H1 (cell line): ENCODE results near the gene CTTNBP2NL. TPM values are rescaled to one million over a fixed set of nuclear protein-coding genes. Genes with fewer than 3 reads are reported as not detected.
A peak's percentile ranks its signal among the peaks of the same experiment; 100 is the strongest.

ENCODE experiments used
- CTCF ChIA-PET: fragments of 300-600 bp; sonication (Branson Sonifier 250); formaldehyde crosslinking; loops from one replicate; lab custom pipeline; 2021; ENCODE audit not compliant: partially characterized antibody; lab: Charles Lee
- POLR2A ChIA-PET: fragments of 300-600 bp; sonication (Branson Sonifier 250); formaldehyde crosslinking; loops from one replicate; lab custom pipeline; 2021; ENCODE audit warnings: inconsistent platforms; ENCODE audit not compliant: partially characterized antibody; lab: Charles Lee
- DNase-seq, 2 experiments: peaks; one replicate each; pipeline versions ENCODE4 v3.0.0 to v3.0.0-alpha.2; 2010 to 2022; ENCODE audit warnings: low spot score in 2 of 2, low read depth in 1 of 2, mixed read lengths in 1 of 2
- FAIRE-seq: peaks from 2 replicates; lab custom pipeline; 2011; peaks lifted over from hg19 to GRCh38; lab: Jason Lieb, UNC
- H2AFZ ChIP-seq: 2 replicates; pipeline ENCODE4 v1.8.1; 2012; ENCODE audit warnings: low read length, inconsistent platforms
- H2AK5ac ChIP-seq: 2 replicates; pipeline ENCODE4 v1.6.1; 2013; ENCODE audit warnings: low read depth, low read length
- H2BK120ac ChIP-seq: replicated peaks from 2 replicates; pipeline ENCODE3; 2013; ENCODE audit warnings: low read depth, low read length, inconsistent platforms
- H2BK12ac ChIP-seq: 2 replicates; pipeline ENCODE4 v1.6.1; 2013; ENCODE audit warnings: low read depth, low read length
- H2BK15ac ChIP-seq: 2 replicates; pipeline ENCODE4 v1.6.1; 2013; ENCODE audit warnings: low read length
- H2BK20ac ChIP-seq: 2 replicates; pipeline ENCODE4 v1.6.1; 2013; ENCODE audit warnings: low read length
- H2BK5ac ChIP-seq: 2 replicates; pipeline ENCODE4 v1.6.1; 2013; ENCODE audit warnings: low read depth, low read length
- H3K14ac ChIP-seq: 2 replicates; pipeline ENCODE4 v1.6.1; 2013; ENCODE audit warnings: inconsistent platforms; ENCODE audit not compliant: insufficient read length
- H3K18ac ChIP-seq: 2 replicates; pipeline ENCODE4 v1.6.1; 2013; ENCODE audit warnings: low read length; ENCODE audit errors: extremely low read depth
- H3K23ac ChIP-seq: 2 replicates; pipeline ENCODE4 v1.6.1; 2013; ENCODE audit warnings: inconsistent platforms; ENCODE audit not compliant: insufficient read length
- H3K23me2 ChIP-seq: 2 replicates; pipeline ENCODE4 v1.6.1; 2013; ENCODE audit warnings: low read depth, low read length
- H3K27ac ChIP-seq: 2 replicates; pipeline ENCODE4 v1.6.1; 2011; ENCODE audit warnings: low read depth, low read length, inconsistent platforms
- H3K27me3 ChIP-seq, 4 experiments: replicated peaks in 1 of 4; 1 replicate in 1 of 4; 2 replicates in 3 of 4; pipeline versions ENCODE4 v1.6.1 to v1.8.1; 2011 to 2013; ENCODE audit warnings: low read length in 3 of 4, mild to moderate bottlenecking in 3 of 4, inconsistent platforms in 2 of 4, mixed read lengths in 2 of 4, moderate library complexity in 1 of 4; ENCODE audit not compliant: control insufficient read depth in 3 of 4, insufficient read depth in 3 of 4; ENCODE audit errors: extremely low read depth in 1 of 4
- H3K36me3 ChIP-seq, 4 experiments: 2 replicates each; pipeline versions ENCODE4 v1.6.1 to v1.8.1; 2011 to 2013; ENCODE audit warnings: mild to moderate bottlenecking in 4 of 4, low read length in 3 of 4, moderate library complexity in 2 of 4, control low read depth in 1 of 4, inconsistent platforms in 1 of 4; ENCODE audit not compliant: insufficient read depth in 4 of 4, control insufficient read depth in 2 of 4
- H3K4ac ChIP-seq: replicated peaks from 2 replicates; pipeline ENCODE3; 2013; ENCODE audit warnings: low read length, low read depth, mixed read lengths, inconsistent platforms; ENCODE audit not compliant: insufficient read length
- H3K4me1 ChIP-seq, 4 experiments: replicated peaks in 1 of 4; 1 replicate in 1 of 4; 2 replicates in 3 of 4; pipeline versions ENCODE4 v1.6.1 to v1.8.1; 2011 to 2013; ENCODE audit warnings: low read length in 3 of 4, inconsistent platforms in 2 of 4, mixed read lengths in 1 of 4; ENCODE audit not compliant: insufficient read depth in 4 of 4, control insufficient read depth in 3 of 4
- H3K4me2 ChIP-seq, 2 experiments: 2 replicates each; pipeline versions ENCODE4 v1.6.1 to v1.8.1; 2011 to 2013; ENCODE audit warnings: low read depth in 2 of 2, low read length in 2 of 2, control low read depth in 1 of 2, inconsistent platforms in 1 of 2, mild to moderate bottlenecking in 1 of 2; ENCODE audit not compliant: insufficient read depth in 1 of 2
- H3K4me3 ChIP-seq, 4 experiments: fragments of 200-600, 300-600 bp in 1 of 4; sonication (generic), shearing (Covaris generic), sonication (Bioruptor Twin) in 1 of 4; 2 replicates each; pipeline versions ENCODE4 v1.5.1 to v1.8.1; 2011 to 2016; ENCODE audit warnings: low read length in 4 of 4, low read depth in 3 of 4, control low read depth in 2 of 4, inconsistent platforms in 2 of 4, mild to moderate bottlenecking in 2 of 4, mixed read lengths in 1 of 4, moderate library complexity in 1 of 4; ENCODE audit not compliant: insufficient read depth in 2 of 4; ENCODE audit errors: extremely low read depth in 1 of 4
- H3K56ac ChIP-seq: replicated peaks from 2 replicates; pipeline ENCODE3; 2013; ENCODE audit warnings: low read depth, mild to moderate bottlenecking, mixed read lengths, low read length, inconsistent platforms; ENCODE audit not compliant: insufficient read length
- H3K79me1 ChIP-seq: 2 replicates; pipeline ENCODE4 v1.6.1; 2013; ENCODE audit warnings: low read depth, low read length, control low read depth
- H3K79me2 ChIP-seq, 2 experiments: 2 replicates each; pipeline versions ENCODE4 v1.6.1 to v1.8.1; 2012 to 2013; ENCODE audit warnings: low read length in 2 of 2, mild to moderate bottlenecking in 2 of 2, inconsistent platforms in 1 of 2; ENCODE audit not compliant: insufficient read depth in 2 of 2, control insufficient read depth in 1 of 2
- H3K9ac ChIP-seq, 4 experiments: replicated peaks in 1 of 4; 1 replicate in 1 of 4; 2 replicates in 3 of 4; pipeline versions ENCODE4 v1.6.1 to v1.8.1; 2011 to 2013; ENCODE audit warnings: low read depth in 3 of 4, low read length in 3 of 4, control low read depth in 2 of 4, mild to moderate bottlenecking in 2 of 4, moderate library complexity in 2 of 4, inconsistent platforms in 1 of 4; ENCODE audit errors: extremely low read depth in 1 of 4
- H3K9me3 ChIP-seq, 2 experiments: 2 replicates each; pipeline versions ENCODE4 v1.6.1 to v1.8.1; 2012 to 2013; ENCODE audit warnings: mild to moderate bottlenecking in 2 of 2, moderate library complexity in 2 of 2, control low read depth in 1 of 2, inconsistent platforms in 1 of 2, low read depth in 1 of 2, low read length in 1 of 2, mixed read lengths in 1 of 2; ENCODE audit not compliant: insufficient read depth in 2 of 2
- H4K20me1 ChIP-seq, 2 experiments: replicated peaks in 1 of 2; 2 replicates each; pipeline versions ENCODE3 to v1.8.1; 2011 to 2013; ENCODE audit warnings: inconsistent platforms in 2 of 2, low read length in 2 of 2, mild to moderate bottlenecking in 1 of 2; ENCODE audit not compliant: insufficient read depth in 2 of 2, control insufficient read depth in 1 of 2
- H4K5ac ChIP-seq: 2 replicates; pipeline ENCODE4 v1.6.1; 2013; ENCODE audit warnings: low read length, low read depth, mixed read lengths, inconsistent platforms; ENCODE audit not compliant: insufficient read length
- H4K8ac ChIP-seq: 2 replicates; pipeline ENCODE4 v1.8.0; 2013; ENCODE audit warnings: mild to moderate bottlenecking, moderate library complexity, low read length, inconsistent platforms; ENCODE audit not compliant: insufficient read depth; ENCODE audit errors: extremely low read depth
- H4K91ac ChIP-seq: replicated peaks from 2 replicates; pipeline ENCODE3; 2013; ENCODE audit warnings: low read length, mixed read lengths, inconsistent platforms; ENCODE audit not compliant: insufficient read length
- HDAC2 ChIP-seq, 2 experiments: fragments of 300-600 bp in 1 of 2; sonication (generic) in 1 of 2; IDR thresholded peaks; 2 replicates each; pipeline ENCODE4 v1.6.1; 2011 to 2012; ENCODE audit warnings: low read depth in 2 of 2, low read length in 2 of 2, mild to moderate bottlenecking in 2 of 2, moderate library complexity in 2 of 2, borderline replicate concordance in 1 of 2, inconsistent platforms in 1 of 2
- SP2 ChIP-seq: IDR thresholded peaks from 2 replicates; pipeline ENCODE4 v1.6.1; 2012; ENCODE audit warnings: mild to moderate bottlenecking, low read length, inconsistent platforms
- WGBS, 2 experiments: shearing (Covaris generic) in 1 of 2; methylation state at CpG; one replicate each; pipeline versions ENCODE4 v1.1.6 to v1.1.7; 2013 to 2015; ENCODE audit warnings: low lambda C conversion rate in 2 of 2, mixed read lengths in 2 of 2, inconsistent platforms in 1 of 2, low coverage in 1 of 2, missing lambda C conversion rate in 1 of 2; ENCODE audit not compliant: insufficient replicate concordance in 2 of 2, insufficient coverage in 1 of 2, insufficient read length in 1 of 2; ENCODE audit errors: extremely low coverage in 1 of 2, missing lambda C conversion rate in 1 of 2; 5-methylcytosine and 5-hydroxymethylcytosine counted together
- polyA plus RNA-seq, 7 experiments: library from polyadenylated mRNA; depleted of rRNA in 3 of 7; stranded (reverse) in 5 of 7; unstranded in 2 of 7; fragments of >200 nt in 5 of 7; fragments of 200-250 nt in 2 of 7; gene quantifications; 1 replicate in 5 of 7; 2 replicates in 1 of 7; 4 replicates in 1 of 7; pipeline versions ENCODE4 v1.2.1 to v1.2.3, GENCODE V29; 2011 to 2013; ENCODE audit warnings: missing spikeins in 2 of 7, mixed read lengths in 2 of 7
- total RNA-seq: library from RNA; stranded (reverse); fragmentation: NEBNext Ultra II Directional; extraction: Animal tissue kit (Norgen Biotek cat#: 25700); gene quantifications from 2 replicates; pipeline ENCODE4 v1.2.1, GENCODE V29; 2021

The CTTNBP2NL gene
- total and polyA plus RNA-seq, 2 of the 8 experiments (the other 6 are each of a cell fraction or from before 2014, with no cell fraction given): 6.4 to 35.1 TPM

DNA sequence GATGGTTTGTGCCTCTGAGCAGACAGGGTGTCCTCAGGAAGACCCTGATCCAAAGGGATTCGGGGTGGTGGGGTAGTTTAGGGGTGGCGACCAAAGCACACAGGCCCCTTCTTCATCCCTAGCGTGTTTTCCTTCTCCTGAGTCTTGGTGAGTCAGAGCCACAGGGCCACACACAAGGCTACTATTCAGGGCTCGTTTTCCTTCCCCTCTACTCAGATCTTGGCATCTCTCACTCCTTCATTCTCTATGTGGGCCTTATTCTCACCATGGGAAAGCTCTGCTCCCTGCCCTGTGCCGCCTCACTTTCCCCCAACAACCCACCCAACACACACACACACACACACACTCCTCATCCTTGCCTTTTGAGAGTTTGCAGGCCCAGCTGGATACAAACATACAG is 69.1 kb downstream of the CTTNBP2NL start:
- no peak for FAIRE-seq
- Histone ChIP-seq H2AFZ (no peak overlapping the region), H3K4me2 (peak overlapping the region in 1 of 2 experiments; percentile 11; a peak in 1 of 4 replicates)

More for the DNA sequence above, 69.1 kb downstream of the CTTNBP2NL start:
- H3K4me3 ChIP-seq: no peak overlapping the region
- H4K5ac ChIP-seq: no peak overlapping the region
- ChIA-PET POLR2A (interaction anchor here (0.9 to 3.4 kb wide), 8 partner anchors 9 to 243 kb away, joined by 3 to 12 read pairs (median 4); partner anchors contain the start of genes CTTNBP2NL and MOV10), CTCF (interaction anchor here (0.5 to 7.9 kb wide), 17 partner anchors 9 to 209 kb away, joined by 3 to 80 read pairs (median 4); partner anchors contain the start of gene MOV10)
- no peak overlapping the region for H3K14ac ChIP-seq
- no peak overlapping the region for H3K4ac ChIP-seq
- no peak overlapping the region for H3K23ac ChIP-seq
- no peak overlapping the region for H2BK15ac ChIP-seq
- H3K36me3 ChIP-seq: no peaks in the 10 kb centered on the region
- peaks cover 0 to 12% (median 3%) of the 10 kb centered on the region in 4 experiments; a peak in 4 of 7 replicates for H3K27me3 ChIP-seq
- H3K4me1 ChIP-seq: peaks cover 1 to 9% (median 5%) of the 10 kb centered on the region in 4 experiments; a peak in 5 of 7 replicates
- H2BK120ac ChIP-seq: no peak overlapping the region
- no peak overlapping the region for H4K8ac ChIP-seq
- no peak overlapping the region for H3K9ac ChIP-seq
- H2AK5ac ChIP-seq: peak overlapping the region; percentile 71; the same call in 1 of the 2 replicates
- H4K20me1 ChIP-seq: peaks cover 0 to 3% of the 10 kb centered on the region in 2 experiments
- no peaks in the 10 kb centered on the region for H3K23me2 ChIP-seq
- no peak overlapping the region for H3K18ac ChIP-seq
- no peak for DNase-seq
- whole genome bisulfite sequencing, 2 experiments: 74% methylated on average over 5 of the region's 5 CpGs; no CpG with 5 or more reads in 1 of the 2 experiments
- H2BK20ac ChIP-seq: no peak overlapping the region
- no peak overlapping the region for H3K56ac ChIP-seq
- H2BK5ac ChIP-seq: no peak overlapping the region
- TF ChIP-seq SP2: no peak
- TF ChIP-seq HDAC2 (IDR thresholded peaks at IDR 0.05; ENCODE audit: borderline replicate concordance in 1 of 2, low read depth in 2 of 2, low read length in 2 of 2): no peak
- H3K79me1 ChIP-seq: no peaks in the 10 kb centered on the region
- H4K91ac ChIP-seq: no peak overlapping the region
- no peak overlapping the region for H2BK12ac ChIP-seq
- H3K27ac ChIP-seq: no peak overlapping the region
- H3K79me2 ChIP-seq: no peaks in the 10 kb centered on the region
- no peaks in the 10 kb centered on the region for H3K9me3 ChIP-seq
